22Rv1 (cell line): ENCODE results near the gene MYD88.

Experiments used
- ZFX ChIP-seq: fragments of 450-650 bp; IDR thresholded peaks from 2 replicates; pipeline ENCODE4 v1.6.1; 2017; ENCODE audit warnings: antibody characterized with exemption, borderline replicate concordance
- TF ChIP-seq, protein P1 (sequence below): fragments of 450-650 bp; IDR thresholded peaks from 2 replicates; pipeline ENCODE4 v1.5.1; 2017; ENCODE audit warnings: mild to moderate bottlenecking

DNA sequence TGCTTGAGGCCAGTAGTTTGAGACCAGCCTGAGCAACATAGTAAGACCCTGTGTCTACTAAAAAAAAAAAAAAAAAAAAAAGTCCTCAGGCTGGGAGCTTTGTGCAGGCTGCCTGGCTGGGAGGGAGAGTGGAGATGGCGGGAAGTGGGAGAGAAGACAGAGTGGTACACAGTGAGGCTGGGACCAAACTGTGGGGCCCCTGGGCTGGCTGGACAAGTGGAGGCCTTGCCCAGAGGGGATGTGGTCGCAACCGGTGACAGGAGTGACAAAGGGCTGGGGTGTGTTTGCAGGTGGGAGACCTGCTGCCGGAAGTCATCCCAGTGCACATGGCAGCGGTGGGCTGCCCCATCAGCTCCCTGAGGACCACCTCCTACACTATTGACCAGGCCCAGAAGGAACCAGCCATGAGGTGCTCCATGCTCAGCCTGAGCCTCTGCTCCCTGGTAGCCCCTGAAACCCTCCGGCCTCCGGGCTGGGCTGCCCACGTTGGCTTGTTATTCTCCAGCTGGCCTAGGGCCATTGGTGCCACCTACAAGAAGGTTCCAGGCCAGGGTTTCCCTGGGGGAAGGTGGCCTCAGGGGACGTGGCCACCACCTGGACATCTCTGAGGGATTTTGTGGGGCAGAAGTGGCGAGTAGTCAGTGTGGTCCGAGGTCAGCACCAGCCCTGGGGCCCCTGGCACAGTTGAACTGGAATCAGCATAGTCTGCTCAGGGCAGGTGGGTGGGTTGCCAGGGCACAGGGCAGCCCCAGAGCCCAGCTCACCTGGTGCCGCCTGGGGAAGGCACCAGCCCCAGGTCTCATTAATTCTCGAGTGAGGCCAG lies 24.2 kb upstream of the MYD88 start:
- TF ChIP-seq, protein P1, sequence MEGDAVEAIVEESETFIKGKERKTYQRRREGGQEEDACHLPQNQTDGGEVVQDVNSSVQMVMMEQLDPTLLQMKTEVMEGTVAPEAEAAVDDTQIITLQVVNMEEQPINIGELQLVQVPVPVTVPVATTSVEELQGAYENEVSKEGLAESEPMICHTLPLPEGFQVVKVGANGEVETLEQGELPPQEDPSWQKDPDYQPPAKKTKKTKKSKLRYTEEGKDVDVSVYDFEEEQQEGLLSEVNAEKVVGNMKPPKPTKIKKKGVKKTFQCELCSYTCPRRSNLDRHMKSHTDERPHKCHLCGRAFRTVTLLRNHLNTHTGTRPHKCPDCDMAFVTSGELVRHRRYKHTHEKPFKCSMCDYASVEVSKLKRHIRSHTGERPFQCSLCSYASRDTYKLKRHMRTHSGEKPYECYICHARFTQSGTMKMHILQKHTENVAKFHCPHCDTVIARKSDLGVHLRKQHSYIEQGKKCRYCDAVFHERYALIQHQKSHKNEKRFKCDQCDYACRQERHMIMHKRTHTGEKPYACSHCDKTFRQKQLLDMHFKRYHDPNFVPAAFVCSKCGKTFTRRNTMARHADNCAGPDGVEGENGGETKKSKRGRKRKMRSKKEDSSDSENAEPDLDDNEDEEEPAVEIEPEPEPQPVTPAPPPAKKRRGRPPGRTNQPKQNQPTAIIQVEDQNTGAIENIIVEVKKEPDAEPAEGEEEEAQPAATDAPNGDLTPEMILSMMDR = no peak
- no peak for TF ChIP-seq ZFX
